Ovary (tissue), 9 donors: Measurements from ENCODE around the gene SCAPER. TPM values are rescaled to one million over a fixed set of nuclear protein-coding genes. Genes with fewer than 3 reads are reported as not detected.

Source experiments
- DNase-seq, 5 donors: peaks; one replicate each; pipeline ENCODE4 v3.0.0-alpha.2; 2019 to 2020
- H3K27ac ChIP-seq, 2 donors: fragments of 200-600 bp; one replicate each; pipeline versions ENCODE4 v1.5.1 to v1.8.0; 2019 to 2022
- H3K27me3 ChIP-seq: fragments of 200-600 bp; one replicate; pipeline ENCODE4 v1.8.0; 2022
- H3K36me3 ChIP-seq: fragments of 200-600 bp; sonication (generic); one replicate; pipeline ENCODE4 v1.5.1; 2019
- H3K4me1 ChIP-seq: one replicate; pipeline ENCODE4 v1.8.1; 2013; ENCODE audit warnings: mild to moderate bottlenecking, moderate library complexity; ENCODE audit not compliant: insufficient read depth
- H3K4me3 ChIP-seq: fragments of 200-600 bp; sonication (generic); one replicate; pipeline ENCODE4 v1.5.1; 2017
- H3K9me3 ChIP-seq, 2 donors: fragments of 200-600 bp in 1 of 2; sonication (generic) in 1 of 2; one replicate each; pipeline versions ENCODE4 v1.5.1 to v1.8.1; 2013 to 2019; ENCODE audit warnings: mild to moderate bottlenecking in 1 of 2, moderate library complexity in 1 of 2
- EP300 ChIP-seq: sonication (generic); formaldehyde crosslinking; IDR thresholded peaks from one replicate; pipeline ENCODE4 v1.6.1; 2017; ENCODE audit warnings: antibody characterized with exemption
- POLR2A ChIP-seq: fragments of 450-650 bp; IDR thresholded peaks from one replicate; pipeline ENCODE4 v1.6.1; 2017; ENCODE audit warnings: antibody characterized with exemption, mild to moderate bottlenecking, moderate library complexity
- WGBS, 3 donors: extraction: QIAGEN DNeasy Blood & Tissue Kit in 1 of 3; methylation state at CpG; one replicate each; pipeline versions ENCODE4 v1.1.5 to v1.1.7; 2013 to 2017; 5-methylcytosine and 5-hydroxymethylcytosine counted together
- intact Hi-C, 4 donors: fragments of 100-400 bp; cut with DNase I; formaldehyde crosslinking; loops; one replicate each; pipeline versions ENCODE4 v1.11.0 to v1.15.1; 2022 to 2023
- polyA plus RNA-seq, 2 donors: library from polyadenylated mRNA; stranded (reverse); fragments of 200-250 nt in 1 of 2; fragments of 350-450 nt in 1 of 2; fragmentation: Illumina TruSeq in 1 of 2; extraction: RNeasy Lipid Tissue Mini Kit (QIAGEN cat#74804) in 1 of 2; gene quantifications; one replicate each; pipeline ENCODE4 v1.2.3, GENCODE V29; 2013 to 2014
- total RNA-seq, 7 donors: library from RNA; depleted of rRNA in 2 of 7; stranded (reverse); fragments of >200 nt in 2 of 7; fragmentation: NEBNext Ultra II Directional in 3 of 7; extraction: Animal tissue kit (Norgen Biotek cat#: 25700) in 3 of 7; gene quantifications; one replicate each; pipeline versions ENCODE4 v1.1.0 to v1.2.4, GENCODE V29; 2016 to 2023
- TF ChIP-seq, protein P1 (sequence below), 3 donors: fragments of 450-650 bp in 2 of 3; fragments of 200-600 bp in 1 of 3; IDR thresholded peaks; one replicate each; pipeline versions ENCODE4 v1.5.1 to v1.8.0; 2016 to 2022; ENCODE audit warnings: antibody characterized with exemption in 3 of 3, mild to moderate bottlenecking in 1 of 3
- donor health status: DM: no; HTN: no; CAD: no; lungs with moderate emphysema.
- donor health status: DM: no; HTN: no; CAD: no.
- donor health status: Bipolar disorder and iron deficiency.
- donor health status: DM: yes; HTN: yes; CAD: no.
- donor health status: DM: no; HTN: no; CAD: no.
- donor health status: DM: yes; HTN: yes; CAD: no.

Gene SCAPER
- total and polyA plus RNA-seq, 9 donors = 13.7 to 45.8 (median 27.9) TPM

DNA sequence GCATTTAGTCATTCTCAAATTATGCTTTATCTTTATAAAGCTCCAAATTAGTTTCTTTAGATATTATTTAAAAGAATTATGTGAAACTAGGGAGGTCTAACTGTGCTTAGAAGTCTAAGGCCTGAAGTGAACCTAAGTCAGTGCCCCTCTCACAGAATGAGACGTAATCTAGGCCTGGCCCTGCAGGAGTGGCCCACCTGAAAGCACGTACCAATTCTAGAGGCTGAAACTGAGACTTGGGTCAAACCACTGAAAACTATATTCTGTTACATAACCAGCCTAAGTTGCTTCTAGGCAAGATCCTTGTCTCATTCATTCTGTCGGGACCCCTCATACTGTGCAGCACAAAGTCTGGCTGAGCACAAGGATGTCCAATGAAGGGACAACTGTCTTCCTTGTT is 424.9 kb downstream of the SCAPER start:
- TF ChIP-seq, protein P1, sequence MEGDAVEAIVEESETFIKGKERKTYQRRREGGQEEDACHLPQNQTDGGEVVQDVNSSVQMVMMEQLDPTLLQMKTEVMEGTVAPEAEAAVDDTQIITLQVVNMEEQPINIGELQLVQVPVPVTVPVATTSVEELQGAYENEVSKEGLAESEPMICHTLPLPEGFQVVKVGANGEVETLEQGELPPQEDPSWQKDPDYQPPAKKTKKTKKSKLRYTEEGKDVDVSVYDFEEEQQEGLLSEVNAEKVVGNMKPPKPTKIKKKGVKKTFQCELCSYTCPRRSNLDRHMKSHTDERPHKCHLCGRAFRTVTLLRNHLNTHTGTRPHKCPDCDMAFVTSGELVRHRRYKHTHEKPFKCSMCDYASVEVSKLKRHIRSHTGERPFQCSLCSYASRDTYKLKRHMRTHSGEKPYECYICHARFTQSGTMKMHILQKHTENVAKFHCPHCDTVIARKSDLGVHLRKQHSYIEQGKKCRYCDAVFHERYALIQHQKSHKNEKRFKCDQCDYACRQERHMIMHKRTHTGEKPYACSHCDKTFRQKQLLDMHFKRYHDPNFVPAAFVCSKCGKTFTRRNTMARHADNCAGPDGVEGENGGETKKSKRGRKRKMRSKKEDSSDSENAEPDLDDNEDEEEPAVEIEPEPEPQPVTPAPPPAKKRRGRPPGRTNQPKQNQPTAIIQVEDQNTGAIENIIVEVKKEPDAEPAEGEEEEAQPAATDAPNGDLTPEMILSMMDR (IDR thresholded peaks at IDR 0.05) = no peak
- no peak for TF ChIP-seq POLR2A
- no peak for TF ChIP-seq EP300

DNA sequence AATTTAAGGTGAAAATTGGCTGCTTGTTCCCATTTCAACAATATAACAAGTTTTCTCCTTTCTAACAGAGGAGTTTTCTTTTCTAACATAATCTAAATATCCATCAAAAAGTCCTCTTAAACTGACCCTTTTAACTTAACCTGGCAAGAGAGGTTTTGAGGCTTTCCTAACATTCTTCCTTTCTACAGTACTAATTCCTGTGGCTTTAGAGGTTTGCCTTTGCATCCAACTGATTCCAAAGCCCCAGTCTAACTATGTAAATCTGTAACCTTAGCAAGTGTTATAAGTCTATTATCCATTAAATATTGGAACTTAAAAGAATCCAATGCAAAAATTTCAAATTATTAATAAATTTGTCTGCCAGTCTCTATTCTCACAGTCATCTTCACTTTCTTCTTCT is 434.4 kb downstream of the SCAPER start:
- Histone ChIP-seq H3K36me3 (no peaks in the 10 kb centered on the region), H3K27ac (no peak overlapping the region), H3K27me3 (no peaks in the 10 kb centered on the region), H3K9me3 (no peaks in the 10 kb centered on the region), H3K4me1 (no peaks in the 10 kb centered on the region), H3K4me3 (no peak overlapping the region)
- intact Hi-C loops = no loop called here
- no peak for DNase-seq
- TF ChIP-seq POLR2A = no peak
- TF ChIP-seq, protein P1 (IDR thresholded peaks at IDR 0.05) = no peak
- TF ChIP-seq EP300 = no peak

More for the DNA sequence above, 424.9 kb downstream of the SCAPER start:
- H3K27ac ChIP-seq = no peak overlapping the region
- H3K36me3 ChIP-seq = no peaks in the 10 kb centered on the region
- no peaks in the 10 kb centered on the region for H3K27me3 ChIP-seq
- WGBS, 3 donors = 96 to 98% (median 97%) methylated on average over 3 of the region's 3 CpGs
- intact Hi-C loops = no loop called here
- no peak overlapping the region for H3K4me3 ChIP-seq
- H3K9me3 ChIP-seq = no peaks in the 10 kb centered on the region
- H3K4me1 ChIP-seq = no peaks in the 10 kb centered on the region
- no peak for DNase-seq

DNA sequence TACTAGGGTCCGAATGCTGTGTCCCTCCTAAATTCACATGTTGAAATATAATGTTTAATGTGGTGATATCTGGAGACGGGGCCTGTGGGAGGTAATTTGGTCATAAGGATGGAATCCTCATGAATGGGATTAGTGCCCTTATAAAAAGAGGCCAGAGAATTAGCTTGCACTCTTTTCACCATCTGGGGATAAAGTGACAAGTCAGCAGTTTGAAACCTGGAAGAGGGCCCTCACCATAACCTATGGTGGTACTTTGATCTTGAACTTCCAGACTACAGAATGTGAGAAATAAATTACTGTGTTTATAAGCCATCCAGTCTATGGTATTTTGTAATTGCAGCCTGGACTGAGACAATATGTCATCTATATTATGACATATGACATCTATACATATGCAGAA is 436.4 kb downstream of the SCAPER start:
- no peaks in the 10 kb centered on the region for H3K9me3 ChIP-seq
- no peak for DNase-seq
- TF ChIP-seq, protein P1 (IDR thresholded peaks at IDR 0.05) = no peak
- TF ChIP-seq POLR2A (no peak), EP300 (no peak)
- no peak overlapping the region for H3K27ac ChIP-seq
- intact Hi-C loops = no loop called here
- H3K4me1 ChIP-seq = no peaks in the 10 kb centered on the region
- H3K27me3 ChIP-seq = no peaks in the 10 kb centered on the region
- no peaks in the 10 kb centered on the region for H3K36me3 ChIP-seq
- no peak overlapping the region for H3K4me3 ChIP-seq
- WGBS, 3 donors = 99 to 100% (median 99%) methylated on average over 2 of the region's 2 CpGs

DNA sequence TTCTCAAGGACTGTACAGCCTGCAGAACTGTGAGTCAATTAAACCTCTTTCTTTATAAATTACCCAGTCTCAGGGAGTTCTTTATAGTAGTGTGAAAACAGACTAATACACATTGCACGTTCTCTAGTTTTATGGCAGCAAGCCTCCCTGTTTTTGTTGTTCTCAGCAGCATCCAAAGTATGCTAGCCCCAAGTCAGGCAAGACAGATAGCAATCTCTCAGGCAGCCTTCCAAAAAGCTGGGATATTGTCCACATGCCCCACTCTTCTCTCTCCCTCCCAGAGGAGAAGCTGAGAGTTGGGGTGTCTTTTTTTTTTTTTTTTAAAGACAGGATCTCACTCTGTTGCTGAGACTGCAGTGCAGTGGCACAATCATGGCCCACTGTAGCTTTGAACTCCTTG is 438.0 kb downstream of the SCAPER start:
- TF ChIP-seq EP300 = no peak
- no peak for TF ChIP-seq POLR2A
- TF ChIP-seq, protein P1 (IDR thresholded peaks at IDR 0.05) = no peak
- intact Hi-C loops = no loop called here
- Histone ChIP-seq H3K27me3 (no peaks in the 10 kb centered on the region), H3K9me3 (no peaks in the 10 kb centered on the region), H3K27ac (no peak overlapping the region), H3K36me3 (no peaks in the 10 kb centered on the region), H3K4me3 (no peak overlapping the region), H3K4me1 (no peaks in the 10 kb centered on the region)
- 50 to 62% (median 58%) methylated on average over 1 of the region's 1 CpG for WGBS, 3 donors
- DNase-seq = no peak

DNA sequence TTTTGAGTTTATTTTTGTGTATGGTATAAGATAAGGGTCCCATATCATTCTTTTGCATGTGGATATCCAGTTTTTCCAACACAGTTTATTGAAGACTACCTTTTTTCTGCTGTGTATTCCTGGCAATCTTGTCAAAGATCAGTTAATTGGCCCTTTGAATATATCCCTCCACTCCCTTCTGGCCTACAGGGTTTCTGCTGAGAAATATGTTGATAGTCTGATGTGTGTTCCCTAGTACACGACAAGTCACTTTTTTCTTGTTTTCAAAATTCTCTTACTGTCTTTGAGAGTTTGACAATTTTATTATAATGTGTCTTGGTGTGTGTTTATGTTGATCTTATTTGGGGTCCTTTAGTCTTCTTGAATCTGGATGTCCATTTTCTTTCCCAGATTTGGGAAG is 439.4 kb downstream of the SCAPER start:
- no peak overlapping the region for H3K27ac ChIP-seq
- no peak for DNase-seq
- no peaks in the 10 kb centered on the region for H3K9me3 ChIP-seq
- intact Hi-C loops = no loop called here
- no peak for TF ChIP-seq POLR2A
- TF ChIP-seq, protein P1 (IDR thresholded peaks at IDR 0.05) = no peak
- TF ChIP-seq EP300 = no peak
- H3K27me3 ChIP-seq = no peaks in the 10 kb centered on the region
- 95 to 98% (median 97%) methylated on average over 1 of the region's 1 CpG for WGBS, 3 donors
- no peak overlapping the region for H3K4me3 ChIP-seq
- no peaks in the 10 kb centered on the region for H3K36me3 ChIP-seq
- H3K4me1 ChIP-seq = no peaks in the 10 kb centered on the region
